Panc1 (cell line): ENCODE measurements around the gene DEPDC5.

Experiments used
- CTCF ChIP-seq: fragments of 450-650 bp; IDR thresholded peaks from 2 replicates; pipeline ENCODE4 v1.5.1; 2017; ENCODE audit warnings: mild to moderate bottlenecking
- POLR2AphosphoS5 ChIP-seq: IDR thresholded peaks from 2 replicates; pipeline ENCODE4 v1.6.1; 2012; ENCODE audit warnings: mild to moderate bottlenecking, low read depth, low read length, moderate library complexity
- REST ChIP-seq, 2 experiments: IDR thresholded peaks; 2 replicates each; pipeline ENCODE4 v1.6.1; 2011 to 2012; ENCODE audit warnings: low read depth in 2 of 2, control low read depth in 1 of 2, low read length in 1 of 2, mild to moderate bottlenecking in 1 of 2, moderate library complexity in 1 of 2; ENCODE audit not compliant: insufficient read depth in 1 of 2
- SIN3A ChIP-seq: IDR thresholded peaks from 2 replicates; pipeline ENCODE4 v1.6.1; 2012; ENCODE audit warnings: low read depth, mild to moderate bottlenecking, low read length, moderate library complexity, borderline replicate concordance; ENCODE audit not compliant: insufficient read depth

- no peak for TF ChIP-seq CTCF
- TF ChIP-seq SIN3A, result no peak
- no peak for TF ChIP-seq REST (IDR thresholded peaks at IDR 0.05; ENCODE audit: insufficient read depth in 1 of 2, low read depth in 2 of 2, low read length in 1 of 2)
- no peak for TF ChIP-seq POLR2AphosphoS5
Observed at GRCh38 chr22:31906086-31906485, 152.3 kb downstream of the DEPDC5 start.
